NCI-H510A (cell line): ENCODE measurements around the gene CYP27C1.

Experiments used
- DNase-seq: peaks from one replicate; lab custom pipeline; 2025; lab: John Stamatoyannopoulos, UW

The CYP27C1 gene

GRCh38 chr2:127150996-127151395, 69.1 kb downstream of the CYP27C1 start:
- no peak for DNase-seq

GRCh38 chr2:127149384-127149783, 70.7 kb downstream of the CYP27C1 start:
- no peak for DNase-seq

- DNase-seq = no peak
Measured at GRCh38 chr2:127146820-127147502, 73.1 kb downstream of the CYP27C1 start.

- no peak for DNase-seq
Measured at GRCh38 chr2:127146071-127146725, 73.9 kb downstream of the CYP27C1 start.

- no peak for DNase-seq
Measured at GRCh38 chr2:127145280-127145895, 74.7 kb downstream of the CYP27C1 start.

GRCh38 chr2:127143841-127144782, 76.0 kb downstream of the CYP27C1 start:
- no peak for DNase-seq

GRCh38 chr2:127142663-127143630, 77.2 kb downstream of the CYP27C1 start:
- DNase-seq = no peak

- DNase-seq = no peak
Measured at GRCh38 chr2:127140538-127140937, 79.6 kb downstream of the CYP27C1 start.

- no peak for DNase-seq
Measured at GRCh38 chr2:127139766-127140165, 80.3 kb downstream of the CYP27C1 start.

- DNase-seq = no peak
Measured at GRCh38 chr2:127138281-127138680, 81.8 kb downstream of the CYP27C1 start.

- DNase-seq = no peak
Measured at GRCh38 chr2:127137741-127138140, 82.4 kb downstream of the CYP27C1 start.

GRCh38 chr2:127137225-127137624, 82.9 kb downstream of the CYP27C1 start:
- DNase-seq = no peak

- DNase-seq = no peak
Measured at GRCh38 chr2:127134833-127135830, 85.0 kb downstream of the CYP27C1 start.

- DNase-seq = no peak
Measured at GRCh38 chr2:127134235-127134634, 85.9 kb downstream of the CYP27C1 start.
